Prostate gland (tissue), 1 donor: ENCODE data around the gene MRPL34.

Experiments
- POLR2A ChIP-seq: fragments of 450-650 bp; IDR thresholded peaks from one replicate; pipeline ENCODE4 v1.6.1; 2016; ENCODE audit warnings: antibody characterized with exemption, mild to moderate bottlenecking
- POLR2AphosphoS5 ChIP-seq: sonication (generic); formaldehyde crosslinking; IDR thresholded peaks from one replicate; pipeline ENCODE4 v1.6.1; 2017; ENCODE audit warnings: antibody characterized with exemption

- no peak for TF ChIP-seq POLR2A
- TF ChIP-seq POLR2AphosphoS5 = no peak
Observed at GRCh38 chr19:17320435-17320834, 14.8 kb downstream of the MRPL34 start.
